Muscle of arm (tissue), 12 donors: ENCODE data around the gene GRP. TPM values are rescaled to one million over a fixed set of nuclear protein-coding genes. Genes with fewer than 3 reads are reported as not detected.
"Not testable (repeated sequence)": the region's sequence is repeated elsewhere in the genome, so short reads cannot be mapped to it uniquely, and the experiment has no call there.

Source experiments
- DNase-seq: peaks from one replicate; pipeline ENCODE4 v3.0.0-alpha.2; 2013
- polyA plus RNA-seq, 12 donors: library from polyadenylated mRNA; unstranded; fragments of 120-200 nt; gene quantifications; one replicate each; pipeline ENCODE4 v1.2.1, GENCODE V29; 2013; ENCODE audit not compliant: insufficient read length in 12 of 12

The GRP gene
- polyA plus RNA-seq, 12 donors: 0.67 to 28.9 (median 3.4) TPM; not detected in 8

DNA sequence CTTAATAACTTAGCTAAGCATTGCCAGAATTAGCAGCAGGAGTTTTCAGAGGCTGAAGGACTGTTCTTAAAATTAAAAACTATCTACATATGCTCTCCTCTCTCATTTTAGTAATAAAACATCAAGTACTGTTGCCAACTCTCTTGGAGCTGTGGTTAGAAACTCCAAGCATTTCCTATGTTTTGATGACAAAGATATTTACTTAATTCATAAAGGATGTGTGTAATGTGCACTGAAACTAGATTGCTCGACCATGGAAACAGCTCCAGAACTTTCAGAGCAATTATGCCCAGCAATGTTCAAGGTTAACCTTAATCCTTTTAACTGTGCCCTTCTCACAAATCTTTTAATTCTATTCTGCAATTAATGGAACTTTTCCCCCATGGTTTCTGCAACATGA, 8.4 kb downstream of the GRP start:
- no peak for DNase-seq

DNA sequence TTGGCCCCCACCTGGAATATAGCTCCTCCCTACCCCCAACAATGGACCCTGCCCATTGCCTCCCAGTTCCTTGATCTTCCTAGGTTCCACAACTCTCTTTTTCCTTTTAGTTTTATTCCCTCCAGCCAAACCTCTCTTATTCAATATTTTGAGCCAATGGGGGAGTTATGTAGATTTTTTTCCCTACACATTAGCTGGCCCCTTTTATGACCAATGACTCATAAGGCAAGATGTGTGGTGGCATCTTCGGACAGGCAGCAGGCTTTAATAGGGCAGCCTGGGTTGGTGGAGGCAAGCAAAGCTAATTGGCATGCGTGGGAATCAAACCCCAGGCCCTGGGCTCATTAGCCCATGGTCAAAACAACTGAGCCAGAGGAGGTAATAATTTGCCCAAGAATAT, 9.2 kb downstream of the GRP start:
- DNase-seq: no peak

DNA sequence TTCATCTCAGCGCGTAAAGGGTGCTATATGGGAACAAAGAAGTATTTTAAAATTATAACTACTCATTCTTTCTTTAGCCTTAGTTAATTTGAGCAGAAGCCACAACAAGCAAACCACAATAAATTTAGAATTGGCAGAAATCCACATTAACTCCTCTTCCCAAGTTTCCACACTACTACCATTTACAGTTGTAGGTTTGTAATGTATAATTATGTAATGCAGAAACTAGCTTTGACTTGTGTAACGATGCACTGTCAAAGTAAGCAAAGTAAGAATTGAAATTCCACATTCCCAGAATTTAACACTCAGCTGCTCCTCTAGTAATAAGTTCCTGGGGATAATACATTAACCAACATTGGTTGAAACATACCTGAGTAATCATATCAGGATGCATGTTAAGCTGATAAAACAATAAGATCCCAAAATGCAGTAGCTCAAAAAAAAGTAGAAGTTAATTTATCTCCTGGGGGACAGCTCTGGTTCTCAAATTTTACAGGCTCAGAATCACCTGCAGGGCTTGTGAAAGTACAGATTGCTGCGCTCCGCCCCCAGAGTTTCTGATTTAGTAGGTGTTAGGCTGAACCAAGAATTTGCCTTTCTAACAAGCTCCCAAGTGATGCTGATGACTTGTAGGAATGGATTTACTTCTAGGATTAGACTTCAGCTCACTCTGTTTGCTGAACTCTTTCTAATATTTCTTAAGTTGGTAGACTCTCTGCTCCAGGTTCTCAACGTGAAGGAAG, 9.9 kb downstream of the GRP start:
- no peak for DNase-seq

DNA sequence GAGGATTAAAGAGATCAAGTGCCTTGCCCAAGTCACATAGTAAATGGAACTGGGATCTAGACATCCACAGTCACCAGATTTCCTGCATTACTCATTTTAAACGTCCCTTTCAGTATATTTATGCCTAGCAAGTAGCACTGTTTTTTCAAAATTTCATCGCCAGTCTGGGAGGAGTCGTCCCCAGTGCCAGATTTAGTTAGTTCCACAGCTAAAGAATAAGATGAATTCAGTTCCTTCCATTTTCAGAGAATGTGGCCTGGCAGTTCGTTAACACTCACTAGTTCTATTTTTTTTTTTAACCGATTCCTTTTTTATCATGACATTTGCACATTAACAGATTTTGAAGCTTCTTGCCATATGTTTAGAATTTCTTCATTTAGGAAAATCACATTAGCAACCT, 11.2 kb downstream of the GRP start:
- no peak for DNase-seq

DNA sequence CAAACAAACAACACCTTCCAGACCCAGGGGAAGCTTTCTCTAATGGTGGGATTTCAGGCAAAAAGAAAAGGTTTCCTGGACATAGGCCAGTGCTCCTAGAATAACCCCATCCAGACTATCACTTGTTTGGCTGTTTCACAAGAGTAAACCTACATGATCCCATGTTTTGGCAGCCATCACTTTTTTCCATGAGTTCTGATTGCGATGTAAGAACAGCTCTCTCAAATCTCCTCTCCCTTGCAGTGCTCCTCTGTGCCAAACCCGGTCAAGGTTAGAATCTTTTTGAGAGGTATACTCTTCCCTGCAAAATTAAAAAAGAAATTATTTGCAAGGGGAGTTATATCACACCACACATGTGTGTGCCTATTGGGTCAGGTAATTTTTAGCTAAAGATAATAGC, 11.9 kb downstream of the GRP start:
- no peak for DNase-seq

DNA sequence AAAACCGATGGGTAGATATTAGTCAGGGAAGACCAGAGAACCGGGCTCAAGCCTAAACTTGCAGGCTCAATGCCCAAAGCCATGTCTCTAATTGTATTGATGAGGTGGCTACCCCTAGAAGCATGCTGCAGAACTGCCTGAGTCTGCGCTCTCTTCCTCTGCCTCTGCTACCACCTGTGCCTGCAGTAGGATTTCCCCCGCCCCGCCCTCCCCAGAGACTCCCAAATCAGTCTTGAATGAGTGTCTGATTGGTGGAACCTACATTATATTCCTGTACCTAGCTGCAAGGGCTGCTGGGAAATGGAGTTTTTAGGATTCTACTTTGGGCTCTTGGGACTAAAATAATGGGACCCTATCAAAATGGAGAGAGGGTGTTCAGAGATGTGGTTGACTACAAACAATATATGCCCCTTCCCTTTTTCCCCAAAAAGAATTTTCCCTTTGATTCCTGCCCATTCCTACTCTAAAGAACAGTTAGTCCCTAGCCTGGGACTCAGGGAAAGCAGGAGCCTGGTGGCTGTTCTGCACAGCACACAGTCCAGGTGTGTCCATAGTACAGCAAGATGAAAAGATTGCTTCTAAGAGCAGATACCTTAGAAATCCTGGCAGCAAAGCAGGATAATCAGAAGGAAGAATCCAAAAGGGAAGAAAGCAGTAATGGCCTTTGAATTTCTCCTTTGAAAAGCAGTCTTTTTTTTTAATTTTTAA, 12.5 kb downstream of the GRP start:
- DNase-seq: no peak

DNA sequence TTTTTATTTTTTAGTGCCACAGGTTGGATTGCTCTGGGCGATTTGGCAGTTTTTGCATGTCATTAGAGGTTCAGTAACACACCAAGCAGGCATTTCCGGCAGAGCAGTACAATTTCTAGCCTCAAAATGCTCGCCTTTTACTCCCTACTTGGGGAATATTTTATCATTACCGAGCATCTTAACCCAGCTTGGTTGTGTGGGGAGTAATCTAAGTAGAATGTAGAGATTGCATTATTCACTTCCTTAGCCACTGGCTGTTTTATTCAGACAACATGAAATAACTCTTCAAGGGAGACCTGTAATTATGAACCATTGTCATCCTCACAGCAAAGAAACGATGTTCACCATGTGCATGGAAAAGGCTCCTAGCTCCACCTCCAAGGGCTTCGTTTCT, 13.1 kb downstream of the GRP start:
- no peak for DNase-seq

DNA sequence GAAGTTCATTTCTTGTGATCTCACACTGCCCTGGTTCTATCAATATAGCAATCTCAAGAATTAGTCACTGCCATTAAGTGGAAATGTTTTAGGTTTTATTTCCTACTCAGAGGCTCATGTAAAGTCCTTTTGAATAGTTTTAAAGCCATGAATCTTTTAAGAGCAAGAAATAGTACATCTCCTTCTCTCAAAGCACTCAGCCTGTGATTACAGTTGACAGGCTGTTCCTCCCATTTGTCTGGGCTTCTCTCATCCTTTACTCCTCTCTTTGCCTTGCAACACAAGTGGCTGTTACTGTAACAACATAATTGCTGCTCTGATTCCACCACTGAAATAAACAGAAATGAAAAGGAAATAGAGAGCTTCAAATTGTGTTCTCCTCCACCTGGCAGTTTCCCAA, 18.4 kb downstream of the GRP start:
- DNase-seq: no peak

DNA sequence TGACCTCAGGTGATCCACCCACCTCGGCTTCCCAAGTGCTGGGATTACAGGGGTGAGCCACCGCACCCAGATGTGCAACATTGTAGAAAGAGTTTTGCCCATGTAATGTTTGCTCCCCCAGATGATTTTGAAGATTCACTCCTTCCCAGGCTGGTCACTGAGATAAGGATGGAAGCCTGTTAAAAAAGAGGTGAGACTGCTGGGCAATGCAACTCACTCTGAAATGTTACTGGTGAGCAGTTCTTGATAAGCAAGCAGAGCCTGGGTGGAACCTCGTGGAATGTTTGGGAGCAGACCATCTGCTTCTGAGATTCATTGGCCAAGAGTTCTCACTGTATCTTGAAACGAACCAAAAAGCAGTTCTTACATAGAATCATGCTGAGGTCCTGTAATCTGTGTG, 19.7 kb downstream of the GRP start:
- DNase-seq: no peak

DNA sequence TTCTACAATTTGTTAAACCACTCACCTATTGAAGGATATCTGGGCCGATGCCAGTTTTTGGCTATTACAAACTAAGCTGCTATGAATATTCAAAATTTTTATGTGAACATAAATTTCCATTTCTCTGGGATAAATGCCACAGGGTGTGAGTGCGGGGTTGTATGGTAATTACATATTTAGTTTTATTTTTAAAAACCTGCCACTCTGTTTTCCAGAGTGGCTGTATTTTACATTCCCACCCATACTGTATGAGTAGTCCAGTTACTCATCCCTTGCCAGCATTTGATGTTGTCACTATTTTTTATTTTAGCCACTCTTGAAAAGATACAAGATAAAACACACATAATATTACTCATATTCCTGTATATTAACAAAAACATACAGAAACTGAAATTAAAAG, 22.9 kb downstream of the GRP start:
- DNase-seq: no peak

DNA sequence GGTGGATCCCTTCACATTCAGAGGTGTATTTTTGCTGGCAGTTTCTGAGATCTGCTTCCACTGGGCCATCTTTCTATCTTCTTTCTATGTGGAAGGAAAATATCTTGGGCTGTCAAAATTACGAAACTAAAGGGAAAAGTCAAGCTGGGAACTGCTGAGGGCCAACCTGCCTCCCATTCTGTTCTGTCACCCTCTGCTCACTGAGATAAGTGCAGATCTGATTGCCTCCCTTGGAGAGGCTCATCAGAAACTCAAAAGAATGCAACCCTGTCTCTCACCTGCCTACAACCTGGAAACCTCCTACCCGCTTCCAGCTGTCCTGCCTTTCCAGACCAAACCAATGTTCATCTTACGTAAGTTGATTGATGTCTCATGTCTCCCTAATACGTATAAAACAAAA, 26.8 kb downstream of the GRP start:
- no peak for DNase-seq

DNA sequence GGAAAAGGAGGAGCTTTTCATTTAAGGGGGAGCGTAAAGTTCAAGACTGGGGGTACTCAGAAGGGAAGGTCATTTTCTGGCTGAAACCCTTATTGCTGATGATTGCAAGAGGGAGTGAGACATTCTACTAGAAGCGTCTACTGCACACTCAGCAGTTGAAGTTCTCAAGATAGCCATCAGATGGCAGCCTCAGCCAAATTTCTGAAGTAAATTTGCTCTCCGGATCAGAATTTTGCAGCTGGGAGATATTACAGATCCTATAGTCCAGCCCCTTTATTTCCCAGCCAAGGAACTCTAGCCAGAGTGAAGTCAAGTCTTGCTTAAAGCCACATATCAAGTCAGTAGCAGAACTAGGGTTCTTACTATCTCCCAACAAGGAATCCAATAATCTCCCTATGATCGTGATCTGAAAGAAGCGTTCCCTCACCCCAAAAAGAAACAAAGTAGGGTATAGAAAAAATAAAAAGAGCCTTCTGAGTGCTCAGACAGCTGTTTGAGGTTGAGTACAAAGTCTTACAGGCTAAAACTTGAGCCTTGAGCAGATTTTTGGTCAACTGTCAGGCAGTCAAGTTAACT, 29.3 kb downstream of the GRP start:
- DNase-seq: peak; percentile 92

DNA sequence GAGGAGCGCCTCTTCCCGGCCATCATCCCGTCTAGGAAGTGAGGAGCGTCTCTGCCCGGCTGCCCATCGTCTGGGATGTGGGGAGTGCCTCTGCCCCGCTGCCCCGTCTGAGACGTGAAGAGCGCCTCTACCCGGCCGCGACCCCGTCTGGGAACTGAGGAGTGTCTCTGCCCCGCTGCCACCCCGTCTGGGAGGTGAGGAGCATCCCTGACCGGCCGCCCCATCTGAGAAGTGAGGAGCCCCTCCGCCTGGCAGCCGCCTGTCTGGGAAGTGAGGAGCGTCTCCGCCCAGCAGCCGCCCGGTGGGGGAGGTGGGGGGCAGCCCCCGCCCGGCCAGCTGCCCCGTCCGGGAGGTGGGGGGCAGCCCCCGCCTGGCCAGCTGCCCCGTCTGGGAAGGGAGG, 35.5 kb downstream of the GRP start:
- DNase-seq: not testable (repeated sequence)

DNA sequence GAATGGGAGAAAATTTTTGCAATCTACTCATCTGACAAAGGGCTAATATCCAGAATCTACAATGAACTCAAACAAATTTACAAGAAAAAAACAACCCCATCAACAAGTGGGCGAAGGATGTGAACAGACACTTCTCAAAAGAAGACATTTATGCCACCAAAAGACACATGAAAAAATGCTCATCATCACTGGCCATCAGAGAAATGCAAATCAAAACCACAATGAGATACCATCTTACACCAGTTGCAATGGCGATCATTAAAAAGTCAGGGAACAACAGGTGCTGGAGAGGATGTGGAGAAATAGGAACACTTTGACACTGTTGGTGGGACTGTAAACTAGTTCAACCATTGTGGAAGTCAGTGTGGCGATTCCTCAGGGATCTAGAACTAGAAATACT, 41.9 kb downstream of the GRP start:
- DNase-seq: not testable (repeated sequence)

DNA sequence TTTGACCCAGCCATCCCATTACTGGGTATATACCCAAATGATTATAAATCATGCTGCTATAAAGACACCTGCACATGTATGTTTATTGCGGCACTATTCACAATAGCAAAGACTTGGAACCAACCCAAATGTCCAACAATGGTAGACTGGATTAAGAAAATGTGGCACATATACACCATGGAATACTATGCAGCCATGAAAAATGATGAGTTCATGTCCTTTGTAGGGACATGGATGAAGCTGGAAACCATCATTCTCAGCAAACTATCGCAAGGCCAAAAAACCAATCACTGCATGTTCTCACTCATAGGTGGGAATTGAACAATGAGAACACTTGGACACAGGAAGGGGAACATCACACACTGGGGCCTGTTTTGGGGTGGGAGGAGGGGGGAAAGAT, 42.3 kb downstream of the GRP start:
- DNase-seq: not testable (repeated sequence)

DNA sequence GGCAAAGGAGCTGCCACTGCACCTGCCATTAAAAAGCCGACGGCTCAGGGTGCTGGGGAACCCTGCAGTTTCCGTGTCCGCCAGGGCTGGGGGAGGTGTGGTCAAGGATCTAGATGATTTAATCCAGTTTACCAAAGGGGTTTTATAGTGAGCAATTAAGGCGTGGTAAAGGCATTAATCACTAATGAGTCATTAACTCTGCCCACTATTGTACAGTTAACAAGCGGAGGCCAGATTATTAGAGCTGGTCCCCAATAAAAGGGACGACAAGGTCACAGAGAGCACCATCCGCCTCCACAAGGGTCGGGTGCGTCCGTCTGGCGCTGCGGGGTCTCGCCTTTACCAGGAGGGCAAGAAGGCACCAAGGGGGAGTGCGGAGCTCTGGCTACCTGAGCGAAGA, 43.7 kb downstream of the GRP start:
- no peak for DNase-seq

DNA sequence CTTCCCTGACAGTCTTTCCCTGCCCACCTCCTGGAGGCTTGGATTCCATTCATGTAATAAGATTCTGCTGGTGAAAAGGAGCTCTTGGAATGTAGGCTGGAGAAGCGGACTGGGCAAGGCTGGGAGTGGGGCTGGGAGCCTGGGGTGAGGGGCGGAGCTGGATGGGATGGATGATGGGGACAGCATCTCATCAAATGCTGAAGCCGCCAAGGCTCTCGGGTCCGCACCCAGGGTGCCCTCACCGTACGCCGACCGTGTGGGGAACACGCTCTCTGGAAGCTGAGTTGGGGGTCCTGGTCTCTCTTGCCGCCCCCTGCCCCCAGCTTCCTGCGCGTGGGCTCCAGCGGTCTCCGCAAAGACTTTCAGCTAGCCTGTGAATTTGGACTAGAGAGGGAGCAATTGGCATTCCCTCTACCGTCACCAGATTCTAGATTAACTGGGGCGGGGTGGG, 44.2 kb downstream of the GRP start:
- no peak for DNase-seq

DNA sequence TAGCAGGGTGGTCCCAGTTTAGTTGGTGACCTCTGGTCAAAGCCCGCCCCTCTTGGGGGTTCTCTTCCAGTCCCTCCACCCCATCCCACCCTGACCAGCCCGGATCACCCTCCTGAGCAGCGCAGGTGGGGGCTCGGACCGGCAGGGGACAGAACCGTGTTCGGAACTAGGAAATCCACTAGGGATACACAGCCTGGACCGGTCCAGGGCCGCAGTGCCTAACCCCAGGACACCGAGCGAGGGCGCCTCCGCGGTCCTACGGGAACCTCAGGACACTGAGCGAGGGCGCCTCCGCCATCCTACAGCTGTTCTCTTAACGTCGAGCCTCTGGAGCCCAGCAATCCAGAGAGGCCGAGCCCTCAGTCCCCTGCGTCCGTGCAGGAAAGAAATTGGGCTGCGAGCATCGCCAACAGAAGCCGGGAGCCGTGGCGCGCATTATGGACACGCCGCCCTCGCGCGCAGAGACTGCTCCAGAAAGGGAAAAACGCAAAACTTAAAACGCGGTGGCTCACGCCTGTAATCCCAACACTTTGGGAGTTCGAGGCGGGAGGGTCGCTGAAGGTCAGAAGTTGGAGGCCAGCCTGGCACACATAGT, 44.8 kb downstream of the GRP start:
- no peak for DNase-seq

DNA sequence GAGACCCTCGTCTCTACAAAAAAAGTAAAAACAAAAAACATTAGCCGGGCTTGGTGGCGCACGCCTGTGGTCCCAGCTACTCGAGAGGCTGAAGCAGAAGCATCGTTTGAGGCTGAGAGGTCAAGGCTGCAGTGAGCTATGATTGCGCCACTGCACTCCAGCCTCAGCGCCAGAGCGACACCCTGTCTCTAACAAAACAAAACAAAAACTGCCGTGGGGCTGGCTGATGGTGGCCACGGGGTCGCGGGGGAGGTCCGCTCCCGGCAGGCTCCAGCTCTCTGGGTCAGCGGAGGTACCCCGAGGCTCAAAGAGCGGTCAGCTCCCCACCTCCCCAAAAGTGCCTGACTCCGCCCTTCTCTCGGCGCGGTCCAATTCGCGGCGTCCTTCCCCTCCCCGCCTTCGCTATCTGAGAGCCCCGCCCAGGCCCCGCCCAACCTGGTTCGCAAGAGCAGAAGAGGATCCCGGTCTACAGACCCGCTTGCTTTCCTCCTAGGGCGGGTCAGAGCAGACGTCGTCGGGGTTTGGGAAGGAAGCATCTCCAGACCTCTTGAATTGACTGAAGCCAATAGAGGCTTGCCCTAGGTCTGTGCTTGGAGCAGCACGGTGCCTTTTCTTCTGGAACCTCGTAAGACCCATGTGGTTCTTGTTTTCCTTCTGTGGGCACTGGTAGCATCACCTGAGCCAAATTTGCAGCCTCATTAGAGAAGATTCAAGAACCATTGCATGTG, 45.5 kb downstream of the GRP start:
- no peak for DNase-seq

DNA sequence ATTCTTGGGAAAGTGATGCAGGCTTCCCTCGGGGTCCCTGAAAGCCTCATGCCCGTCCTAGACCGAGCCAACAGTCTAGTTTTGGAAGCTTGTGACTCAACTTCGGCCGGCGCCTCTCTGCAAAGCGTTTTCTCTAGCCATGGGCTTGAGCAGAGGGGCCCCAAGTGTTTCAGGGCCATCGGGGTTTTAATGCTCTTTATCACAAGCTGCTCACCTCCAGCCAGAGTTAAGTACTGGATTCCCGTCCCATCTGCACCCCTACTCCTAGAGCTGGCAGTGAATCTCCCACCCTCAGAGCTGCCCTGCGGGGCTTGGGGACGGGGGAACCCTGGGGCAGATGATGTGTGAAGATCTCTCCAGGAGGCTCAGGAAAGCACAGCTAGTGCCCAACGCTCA, 46.0 kb downstream of the GRP start:
- DNase-seq: no peak

DNA sequence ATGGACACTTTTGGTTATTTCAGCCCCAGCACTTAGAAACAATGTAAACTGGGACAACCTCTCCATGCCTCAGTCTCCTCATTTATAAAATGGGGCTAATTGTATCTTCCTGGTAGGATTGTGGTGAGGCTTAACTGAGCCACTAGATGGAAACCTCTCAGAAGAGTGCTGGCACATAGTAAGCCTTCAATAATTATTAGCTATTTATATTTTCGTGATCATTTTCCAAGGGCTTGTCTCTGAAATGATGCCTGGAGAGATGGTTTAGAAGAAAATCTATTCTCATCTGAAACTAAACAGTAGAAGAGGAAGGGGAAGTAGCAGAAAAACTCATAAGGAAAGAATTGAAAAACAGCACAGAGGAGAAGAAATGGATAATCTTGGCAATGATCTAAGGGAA, 46.5 kb downstream of the GRP start:
- no peak for DNase-seq

DNA sequence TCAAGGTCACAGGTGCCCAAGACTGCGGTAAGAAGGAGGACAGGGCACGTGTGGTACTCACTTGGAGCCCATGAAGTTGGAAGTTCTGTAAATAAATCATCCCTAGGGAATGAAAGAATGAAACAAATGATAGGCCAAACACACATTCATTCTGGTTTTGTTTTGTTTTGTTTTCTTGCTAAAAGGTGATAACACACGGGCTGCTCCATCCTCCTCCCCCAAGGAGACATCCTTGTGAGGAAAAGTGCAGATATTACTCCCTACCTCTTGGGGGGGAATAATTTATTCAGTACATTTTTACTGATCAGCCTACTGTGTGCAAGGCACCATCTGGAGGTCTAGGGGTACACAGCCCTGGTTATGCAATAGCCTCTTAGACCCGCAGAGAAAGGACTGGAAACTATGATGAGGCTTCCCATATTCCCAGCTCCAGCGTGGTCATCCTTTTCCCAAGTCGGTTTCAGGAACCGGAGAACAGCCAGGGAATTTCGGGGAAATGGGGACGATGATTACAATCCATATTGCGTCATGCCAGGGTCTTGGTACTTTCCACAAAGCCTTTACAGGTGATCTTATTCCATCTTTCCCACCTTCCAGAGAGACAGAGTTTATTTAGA, 47.0 kb downstream of the GRP start:
- no peak for DNase-seq
